Activated naive CD8-positive, alpha-beta T cell treated with anti-CD3 and anti-CD28 coated beads, Interleukin-2, amount 50 U/mL, for 16 hours (primary cell): ENCODE measurements around the gene RADIL.
"Not testable (repeated sequence)": the region's sequence is repeated elsewhere in the genome, so short reads cannot be mapped to it uniquely, and the experiment has no call there.

Experiments
- DNase-seq: peaks from one replicate; pipeline ENCODE4 v3.0.0-alpha.2; 2020; ENCODE audit warnings: low read depth, low spot score

The RADIL gene, protein sequence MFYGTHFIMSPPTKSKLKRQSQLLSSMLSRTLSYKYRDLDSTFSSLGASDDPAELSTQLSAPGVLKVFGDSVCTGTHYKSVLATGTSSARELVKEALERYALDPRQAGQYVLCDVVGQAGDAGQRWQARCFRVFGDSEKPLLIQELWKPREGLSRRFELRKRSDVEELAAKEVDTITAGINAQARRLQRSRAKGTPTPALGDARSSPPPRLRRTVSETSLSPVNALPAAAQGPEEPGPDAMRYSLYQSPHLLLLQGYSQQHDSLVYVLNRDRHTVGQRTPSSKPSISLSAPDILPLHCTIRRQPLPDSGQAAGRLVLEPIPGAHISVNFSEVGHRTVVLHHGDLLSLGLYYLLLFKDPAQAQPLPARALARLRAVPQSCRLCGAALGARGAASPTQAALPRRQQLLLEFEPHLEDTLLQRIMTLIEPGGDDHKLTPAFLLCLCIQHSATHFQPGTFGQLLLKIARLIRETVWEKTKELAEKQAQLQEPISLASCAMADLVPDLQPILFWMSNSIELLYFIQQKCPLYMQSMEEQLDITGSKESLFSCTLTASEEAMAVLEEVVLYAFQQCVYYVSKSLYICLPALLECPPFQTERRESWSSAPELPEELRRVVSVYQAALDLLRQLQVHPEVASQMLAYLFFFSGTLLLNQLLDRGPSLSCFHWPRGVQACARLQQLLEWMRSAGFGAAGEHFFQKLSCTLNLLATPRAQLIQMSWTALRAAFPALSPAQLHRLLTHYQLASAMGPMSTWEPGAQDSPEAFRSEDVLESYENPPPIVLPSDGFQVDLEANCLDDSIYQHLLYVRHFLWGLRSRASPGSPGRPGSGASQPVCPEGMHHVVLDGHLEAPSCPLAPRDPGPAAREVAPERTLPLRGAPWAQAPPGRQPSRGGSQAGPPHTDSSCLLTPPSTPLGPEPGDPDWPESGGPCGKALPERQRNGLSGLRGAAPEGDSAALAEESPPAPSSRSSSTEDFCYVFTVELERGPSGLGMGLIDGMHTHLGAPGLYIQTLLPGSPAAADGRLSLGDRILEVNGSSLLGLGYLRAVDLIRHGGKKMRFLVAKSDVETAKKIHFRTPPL

GRCh38 chr7:4883372-4884144 is at the start of gene RADIL:
Gene RADIL (minus strand): TSS chr7:4883716. CDS start chr7:4878139, 5,577 bp downstream.
- DNase-seq = peak; percentile 78

- no peak for DNase-seq
These were observed 48.4 kb upstream of the RADIL start for GRCh38 chr7:4931943-4932342.

DNA sequence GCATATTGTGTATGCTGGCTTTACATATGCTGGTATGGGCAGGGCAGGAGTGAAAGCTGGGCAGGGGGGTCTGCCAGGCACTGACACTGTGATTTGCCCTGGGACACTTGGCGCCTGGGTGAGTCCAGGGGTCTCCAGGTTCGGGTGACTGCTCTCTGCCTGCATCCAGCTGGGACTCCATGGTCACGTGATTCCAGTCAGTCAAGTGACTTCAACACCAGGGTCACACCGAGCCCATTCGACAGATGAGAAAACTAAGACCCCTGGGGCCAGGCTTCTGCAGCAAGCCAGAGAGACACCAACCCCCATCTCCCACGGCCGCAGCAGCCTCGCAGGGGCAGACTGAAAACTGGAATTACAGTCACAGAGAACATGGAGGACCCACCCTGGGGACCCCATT is 45.5 kb upstream of the RADIL start:
- DNase-seq = no peak

- DNase-seq = no peak
These were observed 44.9 kb upstream of the RADIL start for GRCh38 chr7:4928445-4928844.

DNA sequence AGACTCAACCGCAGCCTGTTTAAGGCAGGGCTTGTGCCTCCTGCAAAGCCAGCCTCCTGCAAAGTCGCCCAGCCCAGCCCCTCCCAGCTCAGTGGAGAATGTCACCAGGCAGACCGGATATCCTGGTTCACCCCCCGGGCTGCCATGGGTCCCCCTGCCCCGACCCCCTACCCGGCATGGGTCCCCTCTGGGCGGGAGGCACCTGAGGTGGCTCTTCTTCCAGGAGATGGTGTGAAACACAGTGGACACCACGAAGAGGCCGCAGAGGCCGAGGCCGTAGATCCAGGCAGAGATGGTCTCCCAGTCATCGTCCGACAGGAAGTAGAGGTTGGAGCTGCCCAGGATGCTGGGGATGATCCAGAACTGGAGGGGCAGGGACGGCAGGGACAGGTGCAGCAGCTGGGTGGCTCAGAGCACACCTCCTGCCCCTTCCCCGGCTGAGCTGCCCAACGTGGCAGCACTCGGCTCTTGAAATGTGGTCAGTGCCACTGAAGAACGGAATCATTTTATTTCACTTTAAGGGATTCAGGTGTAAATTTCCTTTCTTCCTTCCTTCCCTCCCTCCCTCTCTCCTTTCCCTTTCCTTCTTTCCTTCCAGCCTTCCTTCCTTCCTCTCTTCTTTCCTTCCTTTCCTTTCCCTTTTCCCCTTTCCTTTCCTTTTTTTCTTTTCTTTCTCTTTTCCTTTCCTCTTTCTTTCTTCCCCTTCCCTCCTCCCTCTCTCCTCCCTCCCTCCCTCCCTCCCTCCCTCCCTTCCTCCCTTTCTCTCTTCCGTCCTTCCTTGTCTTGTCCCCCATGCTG is 36.7 kb upstream of the RADIL start:
- no peak for DNase-seq

- no peak for DNase-seq
These were observed 32.6 kb upstream of the RADIL start for GRCh38 chr7:4916113-4916512.

- DNase-seq = no peak
These were observed 27.8 kb upstream of the RADIL start for GRCh38 chr7:4911111-4911828.

- DNase-seq = no peak
These were observed 23.2 kb upstream of the RADIL start for GRCh38 chr7:4906682-4907081.

GRCh38 chr7:4905171-4905570 is 21.7 kb upstream of the RADIL start:
- no peak for DNase-seq

DNA sequence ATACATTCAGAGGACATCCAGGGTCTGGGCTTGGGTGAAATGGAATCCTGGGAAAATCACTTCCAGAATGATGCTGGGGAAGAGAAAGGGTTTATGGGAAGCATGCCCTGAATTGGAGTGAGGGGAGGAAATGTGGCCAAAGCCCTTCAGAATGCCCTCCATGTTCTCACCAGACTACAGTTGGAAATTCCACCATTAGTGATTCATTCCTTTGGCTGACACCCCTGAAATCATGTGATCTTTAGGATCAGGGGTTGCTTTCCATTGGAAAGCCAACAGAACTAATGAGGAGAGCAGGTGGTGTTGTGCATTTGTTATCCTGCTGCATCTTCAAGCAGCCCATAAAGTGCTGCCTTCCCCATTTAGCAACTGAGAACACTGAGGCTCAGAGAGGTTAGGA is 20.8 kb upstream of the RADIL start:
- DNase-seq = no peak

- DNase-seq = no peak
These were observed 12.2 kb upstream of the RADIL start for GRCh38 chr7:4895766-4896165.

DNA sequence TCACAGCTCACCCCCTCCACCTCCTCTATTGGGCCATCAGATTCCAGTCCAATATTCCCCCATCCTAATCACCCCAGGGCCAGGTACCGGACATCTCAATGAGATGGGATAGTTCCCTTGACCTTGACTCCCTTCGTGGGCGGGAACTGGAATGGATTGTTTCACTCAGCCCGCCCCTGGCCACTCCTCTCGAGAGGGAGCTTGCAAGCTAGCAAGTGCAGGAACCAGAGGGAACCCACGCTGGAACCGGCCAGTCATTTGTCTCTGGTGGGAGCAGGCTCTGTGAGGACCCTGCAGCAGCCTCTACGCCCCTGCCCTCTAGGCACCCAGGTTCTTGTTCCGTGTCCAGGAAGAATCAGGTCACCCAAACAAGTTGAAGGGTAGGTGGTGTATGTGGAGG is 11.0 kb upstream of the RADIL start:
- DNase-seq = no peak

DNA sequence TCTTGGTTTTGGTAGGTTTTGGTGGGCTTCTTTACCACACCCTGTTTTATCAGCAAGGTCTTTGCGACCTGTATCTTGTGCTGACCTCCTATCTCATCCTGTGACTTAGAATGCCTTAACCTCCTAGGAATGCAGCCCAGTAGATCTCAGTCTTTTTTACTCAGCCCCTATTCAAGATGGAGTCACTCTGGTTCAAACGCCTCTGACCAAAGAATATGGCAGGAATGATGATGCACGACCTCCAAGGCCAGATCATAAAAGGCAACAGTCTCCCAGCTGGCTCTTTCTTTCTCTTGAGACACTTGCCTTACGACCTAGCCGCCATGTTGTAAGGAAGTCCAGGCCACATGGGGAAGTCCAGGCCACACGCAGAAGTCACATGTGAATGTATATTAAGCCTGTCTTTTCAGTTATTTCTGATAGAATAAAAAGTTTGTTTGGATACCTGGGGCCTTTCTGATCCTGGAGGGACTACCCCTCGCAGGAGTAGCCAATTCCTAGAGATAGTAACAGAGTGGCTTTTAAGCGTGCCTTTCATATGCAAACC is 10.5 kb upstream of the RADIL start:
- no peak for DNase-seq

DNA sequence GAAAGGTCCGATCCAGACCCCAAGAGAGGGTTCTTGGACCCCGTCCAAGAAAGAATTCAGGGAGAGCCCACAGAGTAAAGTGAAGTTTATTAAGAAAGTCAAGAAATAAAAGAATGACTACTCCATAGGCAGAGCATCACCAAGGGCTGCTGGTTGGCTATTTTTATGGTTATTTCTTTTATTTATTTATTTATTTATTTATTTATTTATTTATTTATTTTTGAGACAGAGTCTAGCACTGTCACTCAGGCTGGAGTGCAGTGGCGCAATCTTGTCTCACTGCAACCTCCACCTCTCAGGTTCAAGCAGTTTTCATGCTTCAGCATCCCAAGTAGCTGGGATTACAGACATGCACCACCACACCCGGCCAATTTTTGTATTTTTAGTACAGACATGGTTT is 9.7 kb upstream of the RADIL start:
- DNase-seq = not testable (repeated sequence)

DNA sequence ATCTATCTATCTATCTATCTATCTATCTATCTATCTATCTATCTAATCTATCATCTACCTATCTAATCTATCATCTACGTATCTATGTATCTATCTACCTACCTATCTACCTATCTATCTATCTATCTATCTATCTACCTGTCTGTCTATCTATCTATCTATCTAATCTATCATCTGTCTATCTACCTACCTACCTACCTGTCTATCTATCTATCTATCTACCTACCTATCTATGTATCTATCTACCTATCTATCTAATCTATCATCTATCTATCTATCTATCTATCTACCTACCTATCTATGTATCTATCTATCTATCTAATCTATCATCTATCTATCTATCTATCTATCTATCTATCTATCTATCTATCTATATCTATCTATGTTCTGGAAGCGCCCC is 8.0 kb upstream of the RADIL start:
- DNase-seq = not testable (repeated sequence)

DNA sequence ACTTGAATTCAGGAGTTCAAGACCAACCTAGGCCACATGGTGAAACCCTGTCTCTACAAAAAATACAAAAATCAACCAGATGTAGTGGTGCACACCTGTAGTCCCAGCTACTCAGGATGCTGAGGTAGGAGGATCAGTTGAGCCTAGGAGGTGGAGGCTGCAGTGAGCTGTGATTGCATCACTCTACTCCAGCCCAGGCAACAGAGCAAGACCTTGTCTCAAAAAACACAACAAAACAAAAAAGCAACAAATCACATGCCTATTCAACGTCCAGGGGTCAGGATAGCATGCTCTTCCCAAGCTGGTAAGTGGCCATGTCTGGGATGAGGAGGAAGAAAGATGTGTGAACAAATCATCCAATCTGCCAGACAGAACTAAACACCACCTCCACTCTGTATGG is 6.2 kb upstream of the RADIL start:
- DNase-seq = no peak

DNA sequence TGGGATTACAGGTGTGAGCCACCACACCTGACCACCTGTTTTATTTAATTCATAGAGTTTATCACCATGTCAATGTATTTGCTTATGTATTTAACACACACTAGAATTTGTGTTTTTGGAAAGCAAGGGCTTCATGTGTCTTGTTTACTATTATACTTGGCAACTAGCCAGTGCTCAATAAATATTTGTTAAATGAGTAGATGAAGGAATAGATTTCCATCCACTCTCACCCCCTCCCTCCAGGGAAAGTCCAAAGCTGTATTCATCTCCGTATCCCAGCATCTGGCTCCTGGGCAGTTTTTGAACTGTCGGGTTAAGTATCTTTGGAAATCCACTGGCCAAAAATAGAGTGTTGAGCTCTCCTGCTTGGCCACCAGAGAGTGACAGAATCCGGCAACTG is 4.6 kb upstream of the RADIL start:
- DNase-seq = no peak

- no peak for DNase-seq
These were observed 3.2 kb upstream of the RADIL start for GRCh38 chr7:4886671-4887070.

DNA sequence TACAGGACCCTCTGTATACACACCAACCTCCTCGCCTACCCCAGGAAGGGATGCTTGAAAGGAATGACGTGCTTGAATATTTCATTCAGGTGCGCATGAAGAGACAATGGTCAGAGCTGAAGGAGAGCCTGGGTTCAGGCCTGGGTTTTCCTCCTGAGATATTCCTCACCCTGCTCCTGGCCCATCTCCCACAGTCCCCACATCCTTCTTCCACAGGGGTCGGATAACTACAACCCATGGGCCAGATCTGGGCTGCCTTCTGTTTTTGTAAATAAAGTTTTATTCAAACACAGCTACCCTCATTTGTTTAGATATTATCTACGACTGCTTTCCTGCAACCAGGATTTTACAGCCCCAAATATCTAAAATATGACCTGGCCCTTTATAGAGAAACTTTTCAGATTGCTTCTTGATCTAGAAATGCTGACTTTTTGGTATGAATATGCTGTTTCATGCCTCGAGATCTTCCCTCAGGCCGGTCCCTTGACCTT is 1.8 kb upstream of the RADIL start:
- DNase-seq = no peak

DNA sequence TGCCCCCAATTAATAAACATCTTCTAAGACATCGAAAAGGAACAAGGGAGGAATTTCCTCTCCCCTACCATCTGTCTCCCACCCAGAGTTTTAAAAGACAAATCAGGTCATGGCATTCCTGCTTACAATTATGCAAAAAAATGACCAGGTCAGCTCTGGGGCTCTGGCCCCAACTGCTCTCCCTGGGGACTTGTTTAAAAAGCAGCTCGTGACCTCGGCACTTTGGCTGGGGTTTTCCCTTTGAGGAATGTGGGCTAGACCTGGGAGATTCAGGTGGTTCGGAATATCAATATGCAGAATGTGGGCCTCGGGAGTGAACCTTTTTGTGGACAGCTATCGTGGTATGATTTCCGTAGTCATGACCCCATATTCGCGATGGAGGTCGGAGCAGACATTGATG is 648 bp upstream of the RADIL start:
- DNase-seq = no peak
